ENCODE data around the gene AXL. TPM values are rescaled to one million over a fixed set of nuclear protein-coding genes. Genes with fewer than 3 reads are reported as not detected.

AXL gene
- total and polyA plus RNA-seq, 9 donors, result 18.1 to 67.7 (median 35.7) TPM

DNA sequence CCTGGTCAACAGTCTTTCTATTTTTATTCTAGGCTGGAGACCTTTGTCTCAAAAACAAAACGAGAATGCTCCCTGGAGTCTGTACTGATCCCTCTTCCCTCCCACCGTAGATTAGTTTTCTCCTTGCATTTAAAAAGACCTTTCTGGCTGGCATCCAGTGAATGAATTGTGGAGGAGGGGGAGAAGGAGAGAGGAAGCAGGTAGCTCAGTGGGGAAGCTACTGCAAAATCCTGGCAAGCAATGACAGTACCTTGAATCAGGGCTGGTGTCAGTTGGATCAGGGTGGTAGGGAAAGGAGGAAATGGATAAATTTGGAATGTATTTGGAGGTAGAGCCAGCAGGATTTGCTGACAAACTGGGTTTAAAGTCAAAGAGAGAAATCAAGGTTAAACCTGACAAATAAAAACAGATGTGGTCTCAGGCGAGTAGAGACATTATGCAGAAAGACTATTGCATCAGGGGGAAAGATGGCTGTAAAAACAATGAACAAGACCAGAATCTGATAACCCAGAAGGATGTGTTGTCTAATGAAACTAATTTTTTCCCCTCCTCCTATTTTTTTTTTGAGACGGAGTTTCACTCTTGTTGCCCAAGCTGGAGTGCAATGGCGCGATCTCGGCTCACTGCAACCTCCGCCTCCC, 29.5 kb upstream of the AXL start:
- H3K4me1 ChIP-seq (ENCODE audit: insufficient read depth), result no peaks in the 10 kb centered on the region
- 40 to 54% (median 45%) methylated on average over 8 of the region's 8 CpGs for WGBS, 3 donors
- H3K27me3 ChIP-seq, result no peaks in the 10 kb centered on the region
- intact Hi-C loops (cut with DNase I), result no loop called here
- no peaks in the 10 kb centered on the region for H3K36me3 ChIP-seq
- H3K27ac ChIP-seq, result no peak overlapping the region
- TF ChIP-seq EP300 (IDR thresholded peaks at IDR 0.05) (no peak), POLR2A (IDR thresholded peaks at IDR 0.05) (no peak)
- TF ChIP-seq, protein P1, sequence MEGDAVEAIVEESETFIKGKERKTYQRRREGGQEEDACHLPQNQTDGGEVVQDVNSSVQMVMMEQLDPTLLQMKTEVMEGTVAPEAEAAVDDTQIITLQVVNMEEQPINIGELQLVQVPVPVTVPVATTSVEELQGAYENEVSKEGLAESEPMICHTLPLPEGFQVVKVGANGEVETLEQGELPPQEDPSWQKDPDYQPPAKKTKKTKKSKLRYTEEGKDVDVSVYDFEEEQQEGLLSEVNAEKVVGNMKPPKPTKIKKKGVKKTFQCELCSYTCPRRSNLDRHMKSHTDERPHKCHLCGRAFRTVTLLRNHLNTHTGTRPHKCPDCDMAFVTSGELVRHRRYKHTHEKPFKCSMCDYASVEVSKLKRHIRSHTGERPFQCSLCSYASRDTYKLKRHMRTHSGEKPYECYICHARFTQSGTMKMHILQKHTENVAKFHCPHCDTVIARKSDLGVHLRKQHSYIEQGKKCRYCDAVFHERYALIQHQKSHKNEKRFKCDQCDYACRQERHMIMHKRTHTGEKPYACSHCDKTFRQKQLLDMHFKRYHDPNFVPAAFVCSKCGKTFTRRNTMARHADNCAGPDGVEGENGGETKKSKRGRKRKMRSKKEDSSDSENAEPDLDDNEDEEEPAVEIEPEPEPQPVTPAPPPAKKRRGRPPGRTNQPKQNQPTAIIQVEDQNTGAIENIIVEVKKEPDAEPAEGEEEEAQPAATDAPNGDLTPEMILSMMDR (IDR thresholded peaks at IDR 0.05), result no peak
- DNase-seq, result no peak
- no peak overlapping the region for H3K4me3 ChIP-seq
- no peaks in the 10 kb centered on the region for H3K9me3 ChIP-seq

DNA sequence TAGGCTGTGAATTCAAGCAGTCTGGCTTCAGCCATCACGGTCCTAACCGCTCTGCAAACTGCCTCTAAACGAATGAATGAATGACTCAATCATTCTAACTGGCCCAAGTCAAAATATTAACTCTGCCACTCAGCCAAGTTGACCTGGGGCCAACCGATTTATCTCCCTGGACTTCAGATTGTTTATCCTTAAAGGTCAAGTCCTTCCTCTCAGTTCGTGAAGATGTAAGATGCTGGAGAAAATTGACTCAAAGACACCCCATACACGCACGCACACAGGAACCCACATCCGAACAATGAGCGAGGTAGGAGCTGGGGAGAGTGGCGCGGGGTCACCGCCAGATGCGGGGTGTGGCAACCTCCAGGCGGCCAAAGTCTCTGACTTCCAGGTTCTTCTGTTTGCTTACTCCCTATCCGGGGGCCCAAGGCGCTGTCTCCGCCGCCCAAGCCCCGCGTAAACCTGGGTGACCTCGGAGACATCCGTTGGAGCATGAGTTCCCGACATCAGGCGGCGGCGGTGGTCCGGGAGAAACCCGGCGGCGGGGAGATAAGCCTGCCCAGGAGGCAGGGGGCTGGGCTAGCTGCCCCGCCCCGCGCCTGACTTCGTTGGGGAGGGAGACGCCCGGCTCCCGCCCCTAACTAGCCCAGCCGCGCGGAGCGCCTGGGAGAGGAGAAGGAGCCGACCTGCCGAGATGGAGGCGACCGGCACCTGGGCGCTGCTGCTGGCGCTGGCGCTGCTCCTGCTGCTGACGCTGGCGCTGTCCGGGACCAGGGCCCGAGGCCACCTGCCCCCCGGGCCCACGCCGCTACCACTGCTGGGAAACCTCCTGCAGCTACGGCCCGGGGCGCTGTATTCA, 26.2 kb upstream of the AXL start, which contains the start of gene CYP2S1:
TSS of gene CYP2S1 (plus strand) at position 646 of the 856 bp plus-strand sequence. CDS start at position 692, 46 bp downstream.
- Histone ChIP-seq H3K4me3 (no peak within 1 kb of the TSS), H3K36me3 (no peaks in the 10 kb centered on the region), H3K27ac (no peak within 1 kb of the TSS), H3K4me1 (ENCODE audit: insufficient read depth) (no peaks in the 10 kb centered on the region), H3K9me3 (no peaks in the 10 kb centered on the region), H3K27me3 (no peaks in the 10 kb centered on the region)
- TF ChIP-seq POLR2A (IDR thresholded peaks at IDR 0.05), result no peak
- TF ChIP-seq EP300 (IDR thresholded peaks at IDR 0.05), result no peak
- TF ChIP-seq, protein P1 (IDR thresholded peaks at IDR 0.05), result no peak
- WGBS, 3 donors, result 5 to 9% (median 8%) methylated on average over 56 to 58 of the region's 58 CpGs
- DNase-seq, result no peak
- intact Hi-C loops (cut with DNase I), result no loop called here

DNA sequence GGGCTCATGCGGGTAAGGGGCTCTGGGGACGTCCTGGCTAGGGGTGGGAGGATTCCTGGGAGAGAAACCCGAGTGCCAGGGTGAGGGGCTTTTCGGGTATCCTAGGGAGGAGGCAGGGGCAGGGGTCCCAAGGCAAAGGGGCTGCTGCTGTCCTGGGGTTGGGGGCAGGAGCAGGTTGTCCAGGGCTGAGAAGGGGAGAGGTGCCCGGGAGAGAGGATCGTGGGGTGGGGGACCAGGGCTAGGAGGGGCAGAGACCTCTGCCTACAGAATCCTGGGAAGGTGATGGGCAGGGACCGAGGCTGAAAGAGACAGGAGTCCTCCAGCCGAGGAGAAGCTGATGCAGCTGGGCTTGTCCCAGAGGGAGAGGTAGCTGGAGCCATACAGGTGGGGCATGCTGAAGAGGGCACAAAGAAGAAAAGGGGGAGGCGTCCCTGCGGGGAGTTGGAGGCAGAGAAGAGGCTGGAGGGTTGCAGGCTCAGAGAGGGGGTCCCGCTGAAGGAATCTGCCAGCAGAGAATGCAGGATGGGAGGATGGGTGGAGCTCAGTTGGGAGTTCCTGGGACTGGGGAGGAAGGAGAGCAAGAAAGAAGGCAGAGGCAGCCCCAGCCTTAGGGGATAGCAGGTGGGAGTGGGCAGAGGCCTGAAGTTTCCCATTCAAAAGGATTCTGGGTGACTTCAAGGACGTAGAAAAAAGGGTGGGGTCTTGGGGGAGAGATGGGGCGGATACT, 25.4 kb upstream of the AXL start:
- no peak for TF ChIP-seq POLR2A (IDR thresholded peaks at IDR 0.05)
- TF ChIP-seq, protein P1 (IDR thresholded peaks at IDR 0.05), result no peak
- H3K4me3 ChIP-seq, result no peak overlapping the region

DNA sequence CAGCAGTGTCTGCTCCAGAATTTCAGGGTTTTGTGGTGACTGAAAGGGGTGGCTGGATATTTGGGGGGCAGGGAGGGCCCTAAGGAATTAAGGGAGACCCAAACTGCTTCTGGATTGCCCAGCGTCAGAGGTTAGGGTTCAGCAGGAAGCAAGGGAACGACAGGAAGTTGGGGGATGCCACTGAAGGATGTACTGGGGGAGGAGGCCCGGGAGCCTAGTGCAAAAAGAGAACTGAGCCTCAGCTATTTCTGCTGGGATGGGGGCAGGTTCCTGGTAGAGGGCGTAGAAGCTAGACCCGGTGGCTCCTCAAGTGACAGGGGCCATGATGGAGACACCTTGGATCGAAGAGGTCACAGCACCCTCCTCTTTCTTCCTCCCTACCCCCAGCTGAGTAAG, 24.9 kb upstream of the AXL start:
- Histone ChIP-seq H3K36me3 (no peaks in the 10 kb centered on the region), H3K27me3 (no peaks in the 10 kb centered on the region), H3K4me1 (ENCODE audit: insufficient read depth) (no peaks in the 10 kb centered on the region), H3K4me3 (no peak overlapping the region), H3K27ac (no peak overlapping the region), H3K9me3 (no peaks in the 10 kb centered on the region)
- DNase-seq, result no peak
- WGBS, 3 donors, result 53 to 54% (median 53%) methylated on average over 6 of the region's 6 CpGs
- intact Hi-C loops (cut with DNase I), result no loop called here
- TF ChIP-seq POLR2A (IDR thresholded peaks at IDR 0.05), result no peak

More for the DNA sequence above, 25.4 kb upstream of the AXL start:
- WGBS, 3 donors, result 22 to 24% (median 24%) methylated on average over 13 of the region's 13 CpGs
- Histone ChIP-seq H3K27ac (no peak overlapping the region), H3K27me3 (no peaks in the 10 kb centered on the region), H3K36me3 (no peaks in the 10 kb centered on the region), H3K4me1 (ENCODE audit: insufficient read depth) (no peaks in the 10 kb centered on the region), H3K9me3 (no peaks in the 10 kb centered on the region)
- DNase-seq, result no peak
- intact Hi-C loops (cut with DNase I), result no loop called here
